ENCODE measurements around the gene MMP20. TPM values are rescaled to one million over a fixed set of nuclear protein-coding genes. Genes with fewer than 3 reads are reported as not detected.

Gene MMP20, protein sequence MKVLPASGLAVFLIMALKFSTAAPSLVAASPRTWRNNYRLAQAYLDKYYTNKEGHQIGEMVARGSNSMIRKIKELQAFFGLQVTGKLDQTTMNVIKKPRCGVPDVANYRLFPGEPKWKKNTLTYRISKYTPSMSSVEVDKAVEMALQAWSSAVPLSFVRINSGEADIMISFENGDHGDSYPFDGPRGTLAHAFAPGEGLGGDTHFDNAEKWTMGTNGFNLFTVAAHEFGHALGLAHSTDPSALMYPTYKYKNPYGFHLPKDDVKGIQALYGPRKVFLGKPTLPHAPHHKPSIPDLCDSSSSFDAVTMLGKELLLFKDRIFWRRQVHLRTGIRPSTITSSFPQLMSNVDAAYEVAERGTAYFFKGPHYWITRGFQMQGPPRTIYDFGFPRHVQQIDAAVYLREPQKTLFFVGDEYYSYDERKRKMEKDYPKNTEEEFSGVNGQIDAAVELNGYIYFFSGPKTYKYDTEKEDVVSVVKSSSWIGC
- total RNA-seq (2014; rRNA removed; shearing (Covaris generic)) = not detected in 2 replicates

DNA sequence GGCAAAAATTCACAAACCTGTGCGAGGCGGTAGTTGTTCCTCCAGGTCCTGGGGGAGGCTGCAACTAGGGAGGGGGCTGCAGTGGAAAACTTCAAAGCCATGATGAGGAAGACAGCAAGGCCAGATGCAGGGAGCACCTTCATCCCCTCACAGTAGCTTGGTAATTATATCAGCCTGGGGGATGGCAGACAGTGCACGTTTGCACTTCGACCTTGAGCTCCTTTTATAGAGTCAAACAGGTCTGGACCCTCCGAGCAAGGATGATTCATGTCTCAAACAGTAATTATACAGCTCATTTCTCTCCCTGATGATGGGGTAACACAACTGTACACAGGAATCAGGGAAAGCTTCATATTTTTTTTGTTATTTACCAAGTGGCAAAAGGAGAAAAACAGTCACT, at the start of gene MMP20:
MMP20 (minus strand) TSS at position 156 of the 400 bp plus-strand sequence; CDS start at position 143, 13 bp downstream.
- DNase-seq (ENCODE audit: low spot score) = no peak
- in situ Hi-C loops (cut with HindIII; ENCODE audit: low sequenced_read_pairs) = no loop called here

GRCh38 chr11:102669664-102670063, 44.5 kb upstream of the MMP20 start:
- no peak for DNase-seq (ENCODE audit: low spot score)
- in situ Hi-C loops (cut with HindIII; ENCODE audit: low sequenced_read_pairs) = no loop called here

GRCh38 chr11:102666331-102666957, 41.3 kb upstream of the MMP20 start:
- DNase-seq (ENCODE audit: low spot score) = peak; percentile 8
- in situ Hi-C loops (cut with HindIII; ENCODE audit: low sequenced_read_pairs) = no loop called here

- DNase-seq (ENCODE audit: low spot score) = no peak
- in situ Hi-C loops (cut with HindIII; ENCODE audit: low sequenced_read_pairs) = no loop called here
These were observed 39.0 kb upstream of the MMP20 start for GRCh38 chr11:102664001-102664752.

DNA sequence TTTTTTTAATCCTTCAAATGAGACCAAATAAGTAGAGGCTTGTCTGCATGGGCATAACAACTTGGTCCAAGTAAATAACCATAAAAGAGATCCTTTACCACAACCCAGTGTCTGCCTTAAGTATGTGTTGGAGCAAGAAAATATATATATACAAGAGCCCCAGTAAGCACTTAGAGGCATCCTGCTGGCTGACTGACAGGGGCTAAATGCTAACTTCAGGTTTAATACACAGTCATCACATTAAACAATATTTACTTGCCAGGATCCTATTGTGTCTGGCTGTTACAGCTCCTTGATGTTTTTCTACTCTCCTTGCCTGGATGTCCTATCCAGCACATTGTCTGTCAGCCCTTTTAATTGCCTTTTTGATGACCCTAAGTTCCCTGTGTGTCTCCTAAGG, 37.5 kb upstream of the MMP20 start:
- in situ Hi-C loops (cut with HindIII; ENCODE audit: low sequenced_read_pairs) = no loop called here
- no peak for DNase-seq (ENCODE audit: low spot score)

DNA sequence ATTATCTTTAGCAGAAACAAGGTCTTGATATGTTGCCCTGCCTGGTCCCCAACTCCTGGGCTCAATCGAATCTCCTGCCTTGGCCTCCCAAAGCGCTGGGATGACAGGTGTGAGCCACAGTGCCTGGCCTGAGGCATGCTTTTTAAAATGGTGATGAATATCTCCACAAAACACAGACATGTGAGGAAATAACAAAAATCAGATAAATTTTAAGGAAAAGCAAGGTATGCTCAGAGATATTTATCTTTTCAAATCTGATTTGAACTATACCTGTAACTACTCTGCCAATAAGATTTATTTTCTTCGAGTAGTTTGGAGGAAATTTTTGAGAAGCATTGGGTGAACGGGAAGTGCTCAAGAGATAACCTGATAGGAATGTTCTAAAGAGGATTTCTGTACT, 35.9 kb upstream of the MMP20 start:
- no peak for DNase-seq (ENCODE audit: low spot score)
- in situ Hi-C loops (cut with HindIII; ENCODE audit: low sequenced_read_pairs) = no loop called here

GRCh38 chr11:102656528-102656927, 31.4 kb upstream of the MMP20 start:
- in situ Hi-C loops (cut with HindIII; ENCODE audit: low sequenced_read_pairs) = no loop called here
- no peak for DNase-seq (ENCODE audit: low spot score)

DNA sequence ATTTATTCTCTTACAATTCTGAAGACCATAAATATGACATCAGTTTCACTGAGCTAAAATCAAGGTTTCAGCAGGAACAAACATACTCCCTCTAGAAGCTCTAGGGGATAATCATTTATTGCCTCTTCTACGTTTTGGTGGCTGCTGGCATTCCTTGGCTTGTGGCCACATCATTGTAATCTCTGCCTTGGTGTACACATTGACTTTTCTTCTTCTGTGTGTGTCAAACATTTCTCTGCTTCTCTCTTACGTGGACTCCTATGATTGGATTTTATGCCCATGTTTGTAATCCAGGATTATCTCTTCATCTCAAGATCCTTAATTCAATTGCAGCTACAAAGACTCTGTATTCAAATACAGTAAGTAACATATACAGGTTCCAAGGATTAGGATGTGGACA, 30.4 kb upstream of the MMP20 start:
- no peak for DNase-seq (ENCODE audit: low spot score)
- in situ Hi-C loops (cut with HindIII; ENCODE audit: low sequenced_read_pairs) = no loop called here

- in situ Hi-C loops (cut with HindIII; ENCODE audit: low sequenced_read_pairs) = no loop called here
- no peak for DNase-seq (ENCODE audit: low spot score)
These were observed 29.6 kb upstream of the MMP20 start for GRCh38 chr11:102654761-102655160.

DNA sequence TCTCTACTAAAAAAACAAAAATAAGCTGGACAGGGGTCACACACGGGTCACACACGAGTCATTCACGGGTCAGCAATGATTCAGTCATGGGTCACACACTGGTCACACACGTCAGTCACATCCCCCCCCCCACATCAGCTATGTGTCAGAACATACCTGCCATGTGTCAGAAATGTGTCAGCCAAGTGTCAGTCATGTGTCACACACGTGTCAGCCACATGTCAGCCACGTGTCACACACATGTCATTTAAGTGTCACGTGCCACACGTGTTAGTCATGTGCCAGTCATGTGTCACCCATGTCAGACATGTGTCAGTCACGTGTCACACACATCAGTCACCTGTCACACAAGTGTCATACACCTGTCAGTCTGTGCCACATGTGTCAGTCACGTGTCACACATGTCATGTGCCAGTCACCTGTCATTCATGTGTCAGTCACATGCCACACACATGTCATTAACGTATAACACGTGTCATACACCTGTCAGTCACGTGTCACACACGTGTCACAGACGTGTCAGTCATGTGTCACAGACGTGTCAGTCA, 28.7 kb upstream of the MMP20 start:
- in situ Hi-C loops (cut with HindIII; ENCODE audit: low sequenced_read_pairs) = no loop called here
- no peak for DNase-seq (ENCODE audit: low spot score)

GRCh38 chr11:102647430-102647829, 22.3 kb upstream of the MMP20 start:
- in situ Hi-C loops (cut with HindIII; ENCODE audit: low sequenced_read_pairs) = no loop called here
- DNase-seq (ENCODE audit: low spot score) = no peak

DNA sequence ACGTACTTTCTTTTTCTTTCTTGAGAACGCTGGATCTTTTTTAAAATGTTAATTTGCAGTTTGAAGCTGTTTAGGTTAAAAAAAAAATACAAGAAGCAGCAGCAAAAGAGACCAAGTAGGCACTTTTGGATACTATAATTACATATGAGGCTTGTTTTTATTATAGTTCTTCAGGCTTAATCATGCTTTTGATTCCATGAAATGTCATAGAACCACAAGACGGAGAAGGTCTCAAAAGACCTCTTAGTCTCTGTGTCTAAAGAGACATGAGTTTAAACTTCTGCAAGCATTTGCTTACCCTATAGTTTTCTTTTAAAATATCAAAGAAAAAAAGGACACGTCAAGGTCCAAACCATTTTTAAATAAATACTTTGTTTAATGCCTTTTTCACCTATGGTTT, 18.8 kb upstream of the MMP20 start:
- in situ Hi-C loops (cut with HindIII; ENCODE audit: low sequenced_read_pairs) = no loop called here
- DNase-seq (ENCODE audit: low spot score) = no peak

DNA sequence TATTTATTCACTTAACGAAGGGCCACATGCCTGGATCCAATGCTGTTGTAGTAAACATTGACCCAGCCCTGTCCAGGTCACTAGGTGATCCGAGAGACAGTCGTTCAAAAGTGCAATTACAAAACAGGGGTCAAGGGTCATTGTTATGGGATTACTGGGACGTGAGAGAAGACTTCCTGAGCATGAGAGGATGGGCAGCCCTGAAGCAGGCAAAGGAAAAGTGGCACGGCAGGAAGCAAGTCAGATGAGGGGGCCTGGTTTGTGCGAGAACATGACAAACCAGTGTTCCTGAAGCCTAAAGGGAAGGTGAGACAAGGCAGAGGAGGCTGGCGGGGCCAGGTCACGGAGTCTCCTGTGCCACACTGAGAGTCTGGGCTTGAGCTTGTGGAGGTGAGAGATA, 15.8 kb upstream of the MMP20 start:
- in situ Hi-C loops (cut with HindIII; ENCODE audit: low sequenced_read_pairs) = no loop called here
- DNase-seq (ENCODE audit: low spot score) = no peak

DNA sequence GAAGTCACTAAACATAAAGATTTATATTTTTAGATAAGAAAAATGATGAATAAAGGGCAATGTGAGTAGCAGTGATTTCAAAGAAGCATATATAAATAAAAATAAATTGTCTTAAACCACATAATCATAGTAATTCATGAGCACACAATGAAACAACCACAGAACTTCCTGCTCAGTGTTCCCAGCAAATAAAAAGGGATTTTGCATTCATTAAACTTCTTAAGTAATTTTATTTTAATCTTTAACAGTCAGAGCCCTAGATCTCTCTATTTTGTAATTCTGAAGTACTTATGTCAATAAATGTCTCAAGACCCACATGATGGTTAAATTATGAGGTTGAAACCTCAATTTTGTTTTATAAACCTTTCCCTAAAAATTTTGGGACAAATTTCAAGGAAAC, 14.5 kb upstream of the MMP20 start:
- no peak for DNase-seq (ENCODE audit: low spot score)
- in situ Hi-C loops (cut with HindIII; ENCODE audit: low sequenced_read_pairs) = no loop called here

GRCh38 chr11:102637731-102638130, 12.6 kb upstream of the MMP20 start:
- DNase-seq (ENCODE audit: low spot score) = no peak
- in situ Hi-C loops (cut with HindIII; ENCODE audit: low sequenced_read_pairs) = no loop called here

GRCh38 chr11:102633385-102634026, 8.4 kb upstream of the MMP20 start:
- in situ Hi-C loops (cut with HindIII; ENCODE audit: low sequenced_read_pairs) = no loop called here
- no peak for DNase-seq (ENCODE audit: low spot score)

DNA sequence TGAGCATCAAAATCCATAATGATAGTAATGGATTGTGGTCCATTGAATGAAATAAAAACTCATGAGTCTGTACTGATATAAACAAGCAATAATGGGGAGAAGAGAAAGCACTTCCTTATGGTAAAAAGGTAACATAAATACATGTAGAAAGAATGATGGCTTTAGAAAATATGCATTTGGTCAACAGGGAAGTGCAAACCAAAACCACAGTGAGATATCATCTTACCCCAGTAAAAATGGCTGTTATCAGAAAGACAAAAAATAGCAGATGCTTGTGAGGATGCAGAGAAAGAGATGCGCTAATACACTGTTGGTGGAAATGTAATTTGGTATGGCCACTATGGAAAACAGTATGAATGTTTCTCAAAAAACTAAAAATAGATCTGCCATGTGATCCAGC, 6.9 kb upstream of the MMP20 start:
- in situ Hi-C loops (cut with HindIII; ENCODE audit: low sequenced_read_pairs) = no loop called here
- DNase-seq (ENCODE audit: low spot score) = no peak

DNA sequence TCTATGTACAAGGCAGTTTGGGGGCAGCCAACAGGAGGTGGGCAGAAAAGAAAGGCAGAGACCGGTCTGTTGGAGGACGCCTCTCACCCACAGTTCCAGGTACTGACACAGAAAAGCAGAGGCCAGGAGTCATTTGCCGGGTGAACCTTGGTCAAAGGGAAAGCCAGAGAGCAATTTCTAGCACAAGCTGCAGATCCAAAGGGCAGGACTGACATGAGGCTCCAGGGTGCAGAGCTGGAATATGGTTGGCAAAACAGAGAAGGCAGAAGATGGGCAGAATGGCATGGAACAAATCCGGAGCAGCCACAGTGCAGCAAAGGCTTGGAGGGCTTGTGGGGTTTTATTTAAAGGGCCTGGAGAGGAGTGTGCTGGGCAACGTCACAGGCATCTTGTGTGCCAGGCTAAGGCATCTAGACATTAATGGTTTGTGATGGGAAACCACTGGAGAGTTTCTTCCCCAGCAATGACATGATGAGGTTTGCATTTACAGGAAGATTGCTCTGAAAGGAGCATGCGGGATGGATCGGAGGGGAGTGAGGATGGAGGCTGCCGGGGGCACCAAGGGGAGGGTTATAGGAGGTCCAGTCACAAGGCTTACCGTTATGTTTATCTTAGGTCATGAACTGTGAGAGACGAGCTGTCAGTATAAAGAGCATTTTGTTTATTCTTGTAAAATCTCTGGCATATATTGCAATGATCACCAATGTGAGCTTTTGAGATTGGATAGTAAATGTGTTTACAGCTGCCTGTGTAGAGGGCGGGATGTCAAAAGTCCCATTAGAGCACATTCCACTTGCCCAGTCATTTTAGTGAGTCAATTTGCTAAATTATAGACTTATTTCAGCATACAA, 5.7 kb upstream of the MMP20 start:
- in situ Hi-C loops (cut with HindIII; ENCODE audit: low sequenced_read_pairs) = no loop called here
- no peak for DNase-seq (ENCODE audit: low spot score)

Measured in G401 (cell line).